ENCODE results near the gene LRFN3.
"Not testable (repeated sequence)": the region's sequence is repeated elsewhere in the genome, so short reads cannot be mapped to it uniquely, and the experiment has no call there.

LRFN3 gene

GRCh38 chr19:35960432-35960972, 24.3 kb downstream of the LRFN3 start:
- no peak for DNase-seq
- Mint-ChIP-seq H3K4me1 (ENCODE audit: low read depth) (peaks cover 30% of the 10 kb centered on the region), H3K36me3 (ENCODE audit: low read depth) (no peaks in the 10 kb centered on the region), H3K4me3 (no peak overlapping the region), H3K27ac (no peak overlapping the region), H3K9me3 (peaks cover 3% of the 10 kb centered on the region), H3K27me3 (peaks cover 4% of the 10 kb centered on the region)

- Mint-ChIP-seq H3K27me3 (peaks cover 6% of the 10 kb centered on the region), H3K27ac (no peak overlapping the region), H3K36me3 (ENCODE audit: low read depth) (no peaks in the 10 kb centered on the region), H3K4me1 (ENCODE audit: low read depth) (peaks cover 16% of the 10 kb centered on the region), H3K4me3 (no peak overlapping the region), H3K9me3 (no peaks in the 10 kb centered on the region)
- no peak for DNase-seq
Measured at GRCh38 chr19:35963514-35963913, 27.3 kb downstream of the LRFN3 start.

GRCh38 chr19:35966771-35967170, 30.6 kb downstream of the LRFN3 start:
- Mint-ChIP-seq H3K4me3 (no peak overlapping the region), H3K4me1 (ENCODE audit: low read depth) (peaks cover 6% of the 10 kb centered on the region), H3K27ac (no peak overlapping the region), H3K9me3 (no peaks in the 10 kb centered on the region), H3K27me3 (peaks cover 6% of the 10 kb centered on the region), H3K36me3 (ENCODE audit: low read depth) (no peaks in the 10 kb centered on the region)
- DNase-seq, result no peak

GRCh38 chr19:35973487-35973886, 37.3 kb downstream of the LRFN3 start:
- Mint-ChIP-seq H3K27ac (no peak overlapping the region), H3K36me3 (ENCODE audit: low read depth) (no peaks in the 10 kb centered on the region)

GRCh38 chr19:35975608-35976214, 39.5 kb downstream of the LRFN3 start:
- Mint-ChIP-seq H3K27ac (no peak overlapping the region), H3K4me1 (ENCODE audit: low read depth) (no peaks in the 10 kb centered on the region), H3K4me3 (no peak overlapping the region), H3K9me3 (no peaks in the 10 kb centered on the region), H3K27me3 (peaks cover 18% of the 10 kb centered on the region), H3K36me3 (ENCODE audit: low read depth) (no peaks in the 10 kb centered on the region)
- no peak for DNase-seq

More at GRCh38 chr19:35973487-35973886, 37.3 kb downstream of the LRFN3 start:
- DNase-seq, result no peak
- Mint-ChIP-seq H3K27me3 (peaks cover 8% of the 10 kb centered on the region), H3K9me3 (no peaks in the 10 kb centered on the region), H3K4me1 (ENCODE audit: low read depth) (peaks cover 5% of the 10 kb centered on the region), H3K4me3 (no peak overlapping the region)

- Mint-ChIP-seq H3K36me3 (ENCODE audit: low read depth) (no peaks in the 10 kb centered on the region), H3K4me3 (no peak overlapping the region), H3K27ac (no peak overlapping the region), H3K27me3 (peaks cover 35% of the 10 kb centered on the region), H3K4me1 (ENCODE audit: low read depth) (no peaks in the 10 kb centered on the region), H3K9me3 (no peaks in the 10 kb centered on the region)
- peak; percentile 38 for DNase-seq
Measured at GRCh38 chr19:35977446-35978222, 41.5 kb downstream of the LRFN3 start.

- Mint-ChIP-seq H3K4me1 (ENCODE audit: low read depth) (no peaks in the 10 kb centered on the region), H3K9me3 (no peaks in the 10 kb centered on the region), H3K4me3 (no peak overlapping the region), H3K27ac (no peak overlapping the region), H3K27me3 (peaks cover 41% of the 10 kb centered on the region), H3K36me3 (ENCODE audit: low read depth) (no peaks in the 10 kb centered on the region)
- no peak for DNase-seq
Measured at GRCh38 chr19:35978271-35978670, 42.1 kb downstream of the LRFN3 start.

- H3K27ac Mint-ChIP-seq, result no peak overlapping the region
- H3K4me3 Mint-ChIP-seq, result no peak overlapping the region
- H3K4me1 Mint-ChIP-seq (ENCODE audit: low read depth), result no peaks in the 10 kb centered on the region
- no peaks in the 10 kb centered on the region for H3K9me3 Mint-ChIP-seq
- H3K27me3 Mint-ChIP-seq, result peaks cover 47% of the 10 kb centered on the region
- H3K36me3 Mint-ChIP-seq (ENCODE audit: low read depth), result no peaks in the 10 kb centered on the region
- no peak for DNase-seq
Measured at GRCh38 chr19:35978832-35979365, 42.7 kb downstream of the LRFN3 start.

- not testable (repeated sequence) for DNase-seq; H3K36me3 Mint-ChIP-seq (ENCODE audit: low read depth); H3K4me1 Mint-ChIP-seq (ENCODE audit: low read depth); H3K4me3 Mint-ChIP-seq; H3K9me3 Mint-ChIP-seq; H3K27ac Mint-ChIP-seq
- peaks cover 64% of the 10 kb centered on the region for H3K27me3 Mint-ChIP-seq
Measured at GRCh38 chr19:35980997-35981396, 44.8 kb downstream of the LRFN3 start.

- Mint-ChIP-seq H3K27ac (no peak overlapping the region), H3K9me3 (no peaks in the 10 kb centered on the region), H3K27me3 (peaks cover 77% of the 10 kb centered on the region), H3K36me3 (ENCODE audit: low read depth) (no peaks in the 10 kb centered on the region), H3K4me1 (ENCODE audit: low read depth) (peaks cover 6% of the 10 kb centered on the region), H3K4me3 (no peak overlapping the region)
- DNase-seq, result no peak
Measured at GRCh38 chr19:35983177-35983576, 47.0 kb downstream of the LRFN3 start.

GRCh38 chr19:35986111-35986510, 49.9 kb downstream of the LRFN3 start:
- Mint-ChIP-seq H3K27ac (no peak overlapping the region), H3K27me3 (peaks cover 69% of the 10 kb centered on the region), H3K36me3 (ENCODE audit: low read depth) (no peaks in the 10 kb centered on the region), H3K9me3 (peaks cover 3% of the 10 kb centered on the region), H3K4me3 (peak overlapping the region; percentile 77), H3K4me1 (ENCODE audit: low read depth) (peaks cover 6% of the 10 kb centered on the region)
- DNase-seq, result no peak

GRCh38 chr19:35986664-35987570, 50.7 kb downstream of the LRFN3 start:
- Mint-ChIP-seq H3K4me3 (peak overlapping the region; percentile 77), H3K36me3 (ENCODE audit: low read depth) (no peaks in the 10 kb centered on the region), H3K4me1 (ENCODE audit: low read depth) (peaks cover 6% of the 10 kb centered on the region), H3K9me3 (peaks cover 3% of the 10 kb centered on the region), H3K27me3 (peaks cover 62% of the 10 kb centered on the region), H3K27ac (no peak overlapping the region)
- peak; percentile 55 for DNase-seq

- peaks cover 3% of the 10 kb centered on the region for H3K9me3 Mint-ChIP-seq
- DNase-seq, result no peak
- H3K4me1 Mint-ChIP-seq (ENCODE audit: low read depth), result peaks cover 6% of the 10 kb centered on the region
- no peak overlapping the region for H3K4me3 Mint-ChIP-seq
- H3K27ac Mint-ChIP-seq, result no peak overlapping the region
- H3K27me3 Mint-ChIP-seq, result peaks cover 56% of the 10 kb centered on the region
- no peaks in the 10 kb centered on the region for H3K36me3 Mint-ChIP-seq (ENCODE audit: low read depth)
Measured at GRCh38 chr19:35987571-35987896, 51.4 kb downstream of the LRFN3 start.

- Mint-ChIP-seq H3K4me3 (no peak overlapping the region), H3K4me1 (ENCODE audit: low read depth) (peaks cover 6% of the 10 kb centered on the region), H3K9me3 (peaks cover 3% of the 10 kb centered on the region), H3K36me3 (ENCODE audit: low read depth) (no peaks in the 10 kb centered on the region), H3K27ac (no peak overlapping the region), H3K27me3 (peaks cover 44% of the 10 kb centered on the region)
- no peak for DNase-seq
Measured at GRCh38 chr19:35988824-35989223, 52.6 kb downstream of the LRFN3 start.
